Neuronal stem cell (in vitro differentiated cells): Measurements from ENCODE around the gene SCN5A.

Experiments used
- DNase-seq: peaks from one replicate; pipeline ENCODE4 v3.0.0-alpha.2; 2013; ENCODE audit warnings: low spot score
- H2AFZ ChIP-seq: one replicate; pipeline ENCODE4 v1.6.1; 2013; ENCODE audit warnings: mild to moderate bottlenecking, low read length, inconsistent platforms
- H2AK5ac ChIP-seq: 2 replicates; pipeline ENCODE4 v1.6.1; 2013; ENCODE audit warnings: low read depth, mild to moderate bottlenecking, inconsistent platforms, low read length, moderate library complexity, mixed read lengths
- H2BK120ac ChIP-seq: 2 replicates; pipeline ENCODE4 v1.6.1; 2013; ENCODE audit warnings: low read depth, mild to moderate bottlenecking, inconsistent platforms, low read length, moderate library complexity, mixed read lengths
- H2BK12ac ChIP-seq: one replicate; pipeline ENCODE4 v1.6.1; 2013; ENCODE audit warnings: low read length, inconsistent platforms
- H2BK15ac ChIP-seq: 2 replicates; pipeline ENCODE4 v1.6.1; 2013; ENCODE audit warnings: mild to moderate bottlenecking, low read length, inconsistent platforms, mixed read lengths
- H2BK5ac ChIP-seq: one replicate; pipeline ENCODE4 v1.6.1; 2013; ENCODE audit warnings: inconsistent platforms, mild to moderate bottlenecking, low read length, moderate library complexity
- H3K14ac ChIP-seq: one replicate; pipeline ENCODE4 v1.6.1; 2013; ENCODE audit warnings: low read length, inconsistent platforms
- H3K18ac ChIP-seq: 2 replicates; pipeline ENCODE4 v1.6.1; 2013; ENCODE audit warnings: low read length, inconsistent platforms
- H3K23ac ChIP-seq: 2 replicates; pipeline ENCODE4 v1.6.1; 2013; ENCODE audit warnings: low read depth, mild to moderate bottlenecking, mixed read lengths, low read length, inconsistent platforms; ENCODE audit not compliant: poor library complexity
- H3K27ac ChIP-seq: replicated peaks from 3 replicates; pipeline ENCODE4 v1.5.1; 2013; ENCODE audit warnings: low read length, inconsistent platforms
- H3K27me3 ChIP-seq, 3 experiments: 2 replicates each; pipeline ENCODE4 v1.6.1; 2013; ENCODE audit warnings: low read length in 3 of 3, mild to moderate bottlenecking in 2 of 3, inconsistent platforms in 1 of 3, low read depth in 1 of 3, mixed read lengths in 1 of 3, moderate library complexity in 1 of 3; ENCODE audit not compliant: control insufficient read depth in 3 of 3, insufficient read depth in 3 of 3
- H3K36me3 ChIP-seq, 2 donors: replicated peaks in 1 of 2; 2 replicates each; pipeline ENCODE4 v1.6.1; 2013; ENCODE audit warnings: low read length in 2 of 2; ENCODE audit not compliant: control insufficient read depth in 2 of 2, insufficient read depth in 2 of 2
- H3K4ac ChIP-seq: 2 replicates; pipeline ENCODE4 v1.6.1; 2013; ENCODE audit warnings: inconsistent platforms, mild to moderate bottlenecking, low read length, moderate library complexity
- H3K4me1 ChIP-seq, 2 donors: 1 replicate in 1 of 2; 2 replicates in 1 of 2; pipeline ENCODE4 v1.6.1; 2013; ENCODE audit warnings: low read length in 2 of 2, low read depth in 1 of 2; ENCODE audit not compliant: control insufficient read depth in 2 of 2, insufficient read depth in 1 of 2
- H3K4me2 ChIP-seq: one replicate; pipeline ENCODE4 v1.6.1; 2013; ENCODE audit warnings: mild to moderate bottlenecking, low read length, inconsistent platforms; ENCODE audit not compliant: insufficient read depth, poor library complexity, severe bottlenecking
- H3K4me3 ChIP-seq, 2 donors: 2 replicates each; pipeline ENCODE4 v1.5.1; 2013; ENCODE audit warnings: low read length in 2 of 2, mild to moderate bottlenecking in 2 of 2, inconsistent platforms in 1 of 2, moderate library complexity in 1 of 2
- H3K79me1 ChIP-seq: one replicate; pipeline ENCODE4 v1.6.1; 2013; ENCODE audit warnings: low read depth, mild to moderate bottlenecking, inconsistent platforms, low read length, moderate library complexity
- H3K9ac ChIP-seq: one replicate; pipeline ENCODE4 v1.6.1; 2013; ENCODE audit warnings: mild to moderate bottlenecking, low read depth, low read length, inconsistent platforms; ENCODE audit not compliant: poor library complexity
- H3K9me3 ChIP-seq, 2 donors: replicated peaks in 1 of 2; 2 replicates each; pipeline versions ENCODE3 to v1.6.1; 2013; ENCODE audit warnings: low read length in 2 of 2, mild to moderate bottlenecking in 2 of 2, inconsistent platforms in 1 of 2, low read depth in 1 of 2, mixed read lengths in 1 of 2, moderate library complexity in 1 of 2; ENCODE audit not compliant: control insufficient read depth in 2 of 2, insufficient read depth in 1 of 2
- H4K8ac ChIP-seq: one replicate; pipeline ENCODE4 v1.6.1; 2013; ENCODE audit warnings: low read depth, mild to moderate bottlenecking, inconsistent platforms, low read length, moderate library complexity
- H4K91ac ChIP-seq: one replicate; pipeline ENCODE4 v1.6.1; 2013; ENCODE audit warnings: low read length, low read depth, mild to moderate bottlenecking, inconsistent platforms; ENCODE audit not compliant: poor library complexity
- WGBS, 2 donors: extraction: QIAGEN DNeasy Blood & Tissue Kit; methylation state at CpG; one replicate each; pipeline ENCODE4 v1.1.7; 2013; ENCODE audit warnings: missing lambda C conversion rate in 2 of 2, mixed read lengths in 1 of 2; ENCODE audit not compliant: insufficient read length in 2 of 2, insufficient replicate concordance in 1 of 2; ENCODE audit errors: extremely low coverage in 2 of 2; 5-methylcytosine and 5-hydroxymethylcytosine counted together

The SCN5A gene

DNA sequence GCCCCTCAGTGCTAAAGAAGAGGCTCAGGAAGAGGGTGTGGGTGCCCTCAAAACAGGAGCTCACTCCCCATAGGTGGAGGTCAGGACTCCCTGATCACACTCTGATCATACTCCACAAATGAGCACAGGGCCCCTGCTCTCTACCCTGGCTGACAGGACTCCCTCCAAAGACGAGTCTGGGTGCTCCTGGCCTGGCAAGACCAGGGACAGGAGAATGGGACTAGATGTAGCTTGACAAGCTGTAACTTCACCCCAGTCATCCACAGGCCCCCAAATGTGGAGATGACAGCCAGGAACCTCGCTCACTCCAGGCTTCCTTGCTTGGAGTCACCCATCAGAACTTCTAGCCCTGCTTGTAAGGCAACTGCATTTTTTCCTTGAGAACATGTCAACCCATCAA lies 11.1 kb downstream of the SCN5A start:
- Histone ChIP-seq H3K9ac (no peak overlapping the region), H2AFZ (no peak overlapping the region), H2BK15ac (no peak overlapping the region), H3K36me3 (no peaks in the 10 kb centered on the region), H3K14ac (peak overlapping the region; percentile 22), H3K27me3 (peaks cover 0 to 93% (median 0%) of the 10 kb centered on the region in 3 experiments), H3K27ac (no peak overlapping the region), H4K91ac (no peak overlapping the region), H2BK12ac (no peak overlapping the region), H3K4ac (no peak overlapping the region), H3K23ac (no peak overlapping the region), H3K79me1 (no peaks in the 10 kb centered on the region), H2AK5ac (peak overlapping the region; percentile 7), H3K4me1 (peaks cover 0 to 18% of the 10 kb centered on the region in 2 donors), H3K9me3 (no peaks in the 10 kb centered on the region), H2BK5ac (peak overlapping the region; percentile 13), H2BK120ac (no peak overlapping the region), H3K4me3 (no peak overlapping the region), H3K18ac (peak overlapping the region; percentile 29), H4K8ac (no peak overlapping the region), H3K4me2 (no peak overlapping the region)
- no CpG with 5 or more reads among the region's 2 CpGs for WGBS, 2 donors
- no peak for DNase-seq

DNA sequence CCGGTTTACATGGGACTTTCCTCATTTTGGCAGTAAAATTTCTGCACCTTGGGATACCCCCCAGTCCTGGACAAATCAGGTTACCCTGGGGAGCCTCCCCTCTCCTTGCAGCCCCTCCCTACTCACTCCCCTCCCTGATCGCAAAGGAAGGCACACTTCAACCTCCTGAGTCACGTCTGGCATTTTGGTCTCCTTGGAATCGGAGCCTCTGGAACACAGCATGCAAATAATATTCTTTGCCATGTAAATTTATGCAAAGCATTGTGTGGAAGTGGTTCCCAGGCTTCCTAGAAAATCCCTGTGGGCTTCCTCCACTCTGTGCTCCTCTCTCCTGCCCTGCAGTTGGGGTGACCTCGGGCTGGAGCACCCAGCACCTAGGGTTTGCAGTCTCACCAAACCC lies 11.6 kb downstream of the SCN5A start:
- Histone ChIP-seq H3K27ac (no peak overlapping the region), H2BK12ac (no peak overlapping the region), H3K18ac (peak overlapping the region; percentile 29), H3K4ac (no peak overlapping the region), H3K27me3 (peaks cover 0 to 91% (median 0%) of the 10 kb centered on the region in 3 experiments), H3K36me3 (no peaks in the 10 kb centered on the region), H2BK120ac (no peak overlapping the region), H3K23ac (no peak overlapping the region), H2AFZ (no peak overlapping the region), H3K4me2 (no peak overlapping the region), H3K9ac (no peak overlapping the region), H4K8ac (no peak overlapping the region), H2AK5ac (no peak overlapping the region), H3K14ac (peak overlapping the region; percentile 22), H3K4me3 (no peak overlapping the region), H2BK5ac (peak overlapping the region; percentile 13), H3K9me3 (no peaks in the 10 kb centered on the region), H3K79me1 (no peaks in the 10 kb centered on the region), H4K91ac (no peak overlapping the region), H3K4me1 (peaks cover 0 to 16% of the 10 kb centered on the region in 2 donors), H2BK15ac (no peak overlapping the region)
- WGBS, 2 donors, result no CpG with 5 or more reads among the region's 5 CpGs
- no peak for DNase-seq

DNA sequence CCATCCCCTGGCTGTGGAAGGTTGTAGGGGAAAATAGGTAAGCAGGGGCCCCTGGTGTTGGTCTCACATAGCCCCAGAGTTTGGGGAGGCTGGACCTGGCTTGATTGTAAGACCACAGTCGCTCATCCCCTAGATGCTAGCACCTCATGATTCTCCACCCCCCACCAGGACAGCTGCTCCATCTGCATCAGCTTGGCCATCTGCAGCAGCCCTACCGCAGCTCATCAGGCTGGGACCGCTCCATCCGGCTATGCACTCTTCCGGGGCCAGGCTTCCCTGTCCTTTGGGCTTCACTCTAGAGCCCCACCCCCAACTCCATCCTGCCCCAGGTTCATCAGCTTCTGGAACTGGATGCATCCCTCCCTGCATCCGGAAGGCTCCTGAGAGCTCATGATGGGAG lies 12.6 kb downstream of the SCN5A start:
- Histone ChIP-seq H2AFZ (no peak overlapping the region), H4K91ac (peak overlapping the region; percentile 33), H3K23ac (no peak overlapping the region), H3K4me1 (peaks cover 0 to 16% of the 10 kb centered on the region in 2 donors), H3K27me3 (peaks cover 0 to 91% (median 0%) of the 10 kb centered on the region in 3 experiments), H3K4me3 (no peak overlapping the region), H3K27ac (no peak overlapping the region), H2BK5ac (no peak overlapping the region), H3K18ac (no peak overlapping the region), H3K4me2 (no peak overlapping the region), H3K4ac (no peak overlapping the region), H2BK12ac (no peak overlapping the region), H2AK5ac (peak overlapping the region; percentile 53), H2BK15ac (no peak overlapping the region), H3K36me3 (no peaks in the 10 kb centered on the region), H4K8ac (no peak overlapping the region), H3K9ac (no peak overlapping the region), H2BK120ac (no peak overlapping the region), H3K79me1 (no peaks in the 10 kb centered on the region), H3K9me3 (no peaks in the 10 kb centered on the region), H3K14ac (no peak overlapping the region)
- WGBS, 2 donors, result no CpG with 5 or more reads among the region's 6 CpGs
- no peak for DNase-seq

DNA sequence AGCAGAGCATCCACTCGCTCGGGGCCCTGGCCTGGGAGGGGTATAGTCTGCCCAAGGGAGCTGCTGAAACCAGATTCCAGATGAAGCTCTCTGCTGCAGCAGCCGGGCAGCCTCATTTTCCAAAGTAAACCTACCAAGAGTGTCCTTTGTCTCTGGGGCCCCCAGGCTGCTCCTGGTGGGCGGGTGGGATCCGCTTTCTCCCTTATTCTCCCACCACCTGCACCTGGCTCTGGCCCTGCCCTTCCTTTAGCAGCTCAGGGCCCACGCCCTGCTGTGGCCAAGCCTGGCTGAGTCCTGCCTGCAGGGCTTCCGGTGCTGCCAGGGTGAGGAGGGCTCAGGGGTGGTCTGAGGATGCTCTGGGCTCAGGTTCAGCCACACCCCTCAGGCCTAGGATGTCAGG lies 13.0 kb downstream of the SCN5A start:
- WGBS, 2 donors, result no CpG with 5 or more reads among the region's 7 CpGs
- no peak overlapping the region for H3K4me2 ChIP-seq
- H3K27me3 ChIP-seq, result peaks cover 0 to 91% (median 0%) of the 10 kb centered on the region in 3 experiments

More for the DNA sequence above, 13.0 kb downstream of the SCN5A start:
- Histone ChIP-seq H2AK5ac (peak overlapping the region; percentile 53), H3K9me3 (no peaks in the 10 kb centered on the region), H2BK120ac (no peak overlapping the region), H3K4me1 (peaks cover 0 to 14% of the 10 kb centered on the region in 2 donors), H2BK15ac (no peak overlapping the region), H3K14ac (no peak overlapping the region), H3K36me3 (no peaks in the 10 kb centered on the region), H2BK5ac (no peak overlapping the region), H3K79me1 (no peaks in the 10 kb centered on the region), H3K18ac (no peak overlapping the region), H3K4me3 (no peak overlapping the region), H4K91ac (peak overlapping the region; percentile 33), H4K8ac (no peak overlapping the region), H3K27ac (no peak overlapping the region), H2BK12ac (no peak overlapping the region), H3K23ac (peak overlapping the region; percentile 56), H3K4ac (no peak overlapping the region), H2AFZ (no peak overlapping the region), H3K9ac (no peak overlapping the region)
- DNase-seq, result no peak
